ENCODE measurements around the gene ARHGAP26.

Gene ARHGAP26

GRCh38 chr5:143237664-143238063, 467.5 kb downstream of the ARHGAP26 start:
- TF ChIP-seq POLR2AphosphoS5 (IDR thresholded peaks at IDR 0.05; ENCODE audit: low read depth, low read length) (no peak), SIN3A (IDR thresholded peaks at IDR 0.05; ENCODE audit: borderline replicate concordance, insufficient read depth, low read length) (no peak), FOXP2 (optimal IDR thresholded peaks at IDR 0.05; ENCODE audit: borderline replicate concordance, extremely low read depth, extremely low read length, insufficient read depth) (no peak), TAF1 (IDR thresholded peaks at IDR 0.05; ENCODE audit: borderline replicate concordance, insufficient read depth, low read length) (no peak)

- TF ChIP-seq FOXP2 (optimal IDR thresholded peaks at IDR 0.05; ENCODE audit: borderline replicate concordance, extremely low read depth, extremely low read length, insufficient read depth) (no peak), TAF1 (IDR thresholded peaks at IDR 0.05; ENCODE audit: borderline replicate concordance, insufficient read depth, low read length) (no peak), SIN3A (IDR thresholded peaks at IDR 0.05; ENCODE audit: borderline replicate concordance, insufficient read depth, low read length) (no peak), POLR2AphosphoS5 (IDR thresholded peaks at IDR 0.05; ENCODE audit: low read depth, low read length) (no peak), REST (IDR thresholded peaks at IDR 0.05; ENCODE audit: insufficient read depth in 1 of 2, low read depth in 2 of 2, low read length in 2 of 2) (no peak)
Measured at GRCh38 chr5:143238620-143239019, 468.4 kb downstream of the ARHGAP26 start.

- TF ChIP-seq TAF1 (IDR thresholded peaks at IDR 0.05; ENCODE audit: borderline replicate concordance, insufficient read depth, low read length), result no peak
- no peak for TF ChIP-seq FOXP2 (optimal IDR thresholded peaks at IDR 0.05; ENCODE audit: borderline replicate concordance, extremely low read depth, extremely low read length, insufficient read depth)
- TF ChIP-seq SIN3A (IDR thresholded peaks at IDR 0.05; ENCODE audit: borderline replicate concordance, insufficient read depth, low read length), result no peak
- TF ChIP-seq REST (IDR thresholded peaks at IDR 0.05; ENCODE audit: insufficient read depth in 1 of 2, low read depth in 2 of 2, low read length in 2 of 2), result no peak
Measured at GRCh38 chr5:143239882-143240518, 469.8 kb downstream of the ARHGAP26 start.

GRCh38 chr5:143241892-143242291, 471.7 kb downstream of the ARHGAP26 start:
- TF ChIP-seq SIN3A (IDR thresholded peaks at IDR 0.05; ENCODE audit: borderline replicate concordance, insufficient read depth, low read length) (no peak), POLR2AphosphoS5 (IDR thresholded peaks at IDR 0.05; ENCODE audit: low read depth, low read length) (no peak), REST (IDR thresholded peaks at IDR 0.05; ENCODE audit: insufficient read depth in 1 of 2, low read depth in 2 of 2, low read length in 2 of 2) (no peak), TAF1 (IDR thresholded peaks at IDR 0.05; ENCODE audit: borderline replicate concordance, insufficient read depth, low read length) (no peak), FOXP2 (optimal IDR thresholded peaks at IDR 0.05; ENCODE audit: borderline replicate concordance, extremely low read depth, extremely low read length, insufficient read depth) (no peak)

GRCh38 chr5:143243103-143243502, 472.9 kb downstream of the ARHGAP26 start:
- TF ChIP-seq TAF1 (IDR thresholded peaks at IDR 0.05; ENCODE audit: borderline replicate concordance, insufficient read depth, low read length) (no peak), SIN3A (IDR thresholded peaks at IDR 0.05; ENCODE audit: borderline replicate concordance, insufficient read depth, low read length) (no peak), POLR2AphosphoS5 (IDR thresholded peaks at IDR 0.05; ENCODE audit: low read depth, low read length) (no peak), FOXP2 (optimal IDR thresholded peaks at IDR 0.05; ENCODE audit: borderline replicate concordance, extremely low read depth, extremely low read length, insufficient read depth) (no peak), REST (IDR thresholded peaks at IDR 0.05; ENCODE audit: insufficient read depth in 1 of 2, low read depth in 2 of 2, low read length in 2 of 2) (no peak)

Data from PFSK-1 (cell line).